CD4-positive, alpha-beta T cell (primary cell): ENCODE results near the gene BEST3. TPM values are rescaled to one million over a fixed set of nuclear protein-coding genes. Genes with fewer than 3 reads are reported as not detected.
"Not testable (repeated sequence)": the region's sequence is repeated elsewhere in the genome, so short reads cannot be mapped to it uniquely, and the experiment has no call there.

Source experiments
- ATAC-seq: fragments of 200-7000 bp; cut with Tn5 transposase; one replicate; pipeline ENCODE4 v1.10.0; 2022; ENCODE audit warnings: mild to moderate bottlenecking; ENCODE audit not compliant: poor library complexity
- CTCF ChIA-PET: fragments of 350-600 bp; sonication (Branson Sonifier 250); formaldehyde crosslinking; loops from one replicate; lab custom pipeline; 2021; ENCODE audit warnings: antibody characterized with exemption, inconsistent platforms; lab: Charles Lee
- POLR2A ChIA-PET: fragments of 350-600 bp; sonication (Branson Sonifier 250); formaldehyde crosslinking; loops from one replicate; lab custom pipeline; 2021; ENCODE audit warnings: antibody characterized with exemption, inconsistent platforms; lab: Charles Lee
- DNase-seq, 14 experiments: peaks; one replicate each; pipeline ENCODE4 v3.0.0-alpha.2; 2013 to 2020; ENCODE audit warnings: mixed read lengths in 2 of 14
- H3K27ac ChIP-seq, 2 donors: one replicate each; pipeline versions ENCODE4 v1.5.1 to v1.7.0; 2013; ENCODE audit warnings: low read length in 2 of 2, low read depth in 1 of 2, mild to moderate bottlenecking in 1 of 2
- H3K27me3 ChIP-seq, 2 experiments: 1 replicate in 1 of 2; 2 replicates in 1 of 2; pipeline versions ENCODE4 v1.6.1 to v1.7.0; 2013; ENCODE audit warnings: low read length in 2 of 2, control low read depth in 1 of 2, mild to moderate bottlenecking in 1 of 2, moderate library complexity in 1 of 2; ENCODE audit not compliant: insufficient read depth in 2 of 2, control insufficient read depth in 1 of 2
- H3K36me3 ChIP-seq: one replicate; pipeline ENCODE4 v1.6.1; 2013; ENCODE audit warnings: low read length, control low read depth; ENCODE audit not compliant: insufficient read depth
- H3K4me1 ChIP-seq: one replicate; pipeline ENCODE4 v1.6.1; 2013; ENCODE audit warnings: low read length, control low read depth; ENCODE audit not compliant: insufficient read depth
- H3K4me3 ChIP-seq: one replicate; pipeline ENCODE4 v1.5.1; 2013; ENCODE audit warnings: mild to moderate bottlenecking, low read length, moderate library complexity
- H3K9me3 ChIP-seq, 2 experiments: 1 replicate in 1 of 2; 2 replicates in 1 of 2; pipeline versions ENCODE4 v1.6.1 to v1.7.0; 2013; ENCODE audit warnings: low read length in 2 of 2, mild to moderate bottlenecking in 2 of 2, control low read depth in 1 of 2, moderate library complexity in 1 of 2; ENCODE audit not compliant: control insufficient read depth in 1 of 2, insufficient read depth in 1 of 2
- H3K27ac Mint-ChIP-seq: one replicate; pipeline ENCODE4 v1.8.0; 2020; ENCODE audit warnings: mixed read lengths
- H3K27me3 Mint-ChIP-seq: one replicate; pipeline ENCODE4 v1.8.0; 2021; ENCODE audit warnings: mixed read lengths
- H3K36me3 Mint-ChIP-seq: one replicate; pipeline ENCODE4 v1.8.0; 2021; ENCODE audit warnings: low read depth, mixed read lengths
- H3K4me1 Mint-ChIP-seq: one replicate; pipeline ENCODE4 v1.8.0; 2021; ENCODE audit warnings: low read depth, mixed read lengths
- H3K4me3 Mint-ChIP-seq: one replicate; pipeline ENCODE4 v1.8.0; 2020; ENCODE audit warnings: mild to moderate bottlenecking, mixed read lengths
- H3K9me3 Mint-ChIP-seq: one replicate; pipeline ENCODE4 v1.8.0; 2020; ENCODE audit warnings: mixed read lengths
- CTCF ChIP-seq: fragments of 200-600 bp; IDR thresholded peaks from one replicate; pipeline ENCODE4 v1.8.0; 2022; ENCODE audit warnings: antibody characterized with exemption, mild to moderate bottlenecking
- intact Hi-C, 2 experiments: fragments of 100-400 bp; cut with DNase I in 1 of 2; cut with micrococcal nuclease in 1 of 2; formaldehyde crosslinking; loops; one replicate each; pipeline versions ENCODE4 v1.15.1 to v1.9.0; 2023 to 2025; cut with DNase I, micrococcal nuclease
- total RNA-seq, 174 experiments: library from RNA in 2 of 174; stranded (reverse) in 2 of 174; gene quantifications; one replicate each; pipeline ENCODE4 v1.2.3 and lab custom pipeline; 2021 to 2026

Gene BEST3
- total RNA-seq, 2 experiments from 2014 or later, result not detected

DNA sequence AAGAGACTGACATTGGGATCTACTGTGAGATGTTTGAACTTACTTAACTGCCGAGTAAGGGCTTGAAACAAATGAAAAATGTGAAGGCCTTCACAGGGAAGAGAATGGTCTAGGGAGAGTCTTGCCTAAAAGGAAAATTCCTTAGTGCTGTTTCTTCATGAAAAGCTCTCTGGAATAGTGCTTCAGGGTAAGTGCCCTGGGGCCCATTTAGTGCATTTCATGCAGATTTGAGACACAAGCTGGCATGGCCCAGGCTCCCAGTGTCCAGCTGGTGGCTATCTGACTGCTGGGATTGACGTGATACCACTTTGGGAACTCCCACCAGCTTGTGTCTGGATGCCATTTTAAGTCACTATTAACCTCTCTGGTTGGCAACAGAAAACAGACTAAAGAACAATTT, 26.9 kb downstream of the BEST3 start:
- Histone ChIP-seq H3K27me3 (no peaks in the 10 kb centered on the region), H3K4me3 (no peak overlapping the region), H3K9me3 (no peaks in the 10 kb centered on the region), H3K4me1 (no peaks in the 10 kb centered on the region), H3K27ac (no peak overlapping the region), H3K36me3 (no peaks in the 10 kb centered on the region)
- Mint-ChIP-seq H3K27me3 (no peaks in the 10 kb centered on the region), H3K4me1 (no peaks in the 10 kb centered on the region), H3K4me3 (no peak overlapping the region), H3K9me3 (no peaks in the 10 kb centered on the region), H3K36me3 (no peaks in the 10 kb centered on the region), H3K27ac (no peak overlapping the region)
- intact Hi-C loops, result no loop called here
- DNase-seq (no peak), ATAC-seq (no peak)
- ChIA-PET POLR2A (no interaction called here), CTCF (no interaction called here)
- TF ChIP-seq CTCF, result no peak

DNA sequence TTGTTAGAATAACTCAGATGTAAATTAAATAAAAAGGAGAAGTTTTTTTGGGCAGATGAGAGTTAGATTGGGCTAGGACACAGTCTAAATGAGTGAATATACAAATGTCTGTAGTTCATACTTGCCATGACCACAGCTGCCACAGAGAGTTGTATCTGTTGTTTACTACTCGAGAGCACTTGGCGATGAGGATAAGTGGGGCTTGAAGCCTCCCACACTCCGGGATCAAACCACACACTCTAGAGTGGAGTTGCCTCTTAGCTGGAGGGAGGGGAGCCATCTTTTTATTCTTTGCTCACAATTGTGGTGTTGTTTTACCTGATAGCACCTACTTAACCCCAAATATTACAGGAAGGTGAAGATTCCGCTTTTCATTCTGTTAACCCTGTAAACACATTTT, 27.5 kb downstream of the BEST3 start:
- ATAC-seq, result no peak
- no peak for TF ChIP-seq CTCF
- H3K4me1 Mint-ChIP-seq, result no peaks in the 10 kb centered on the region
- H3K27ac Mint-ChIP-seq, result no peak overlapping the region
- Histone ChIP-seq H3K4me1 (no peaks in the 10 kb centered on the region), H3K4me3 (no peak overlapping the region), H3K36me3 (no peaks in the 10 kb centered on the region), H3K27me3 (no peaks in the 10 kb centered on the region), H3K9me3 (no peaks in the 10 kb centered on the region), H3K27ac (no peak overlapping the region)
- no peak for DNase-seq
- ChIA-PET POLR2A (no interaction called here), CTCF (interaction anchor here (1.5 kb wide), 1 partner anchor 11 kb away, joined by 4 read pairs; no protein-coding TSS in a partner anchor)
- H3K36me3 Mint-ChIP-seq, result no peaks in the 10 kb centered on the region
- intact Hi-C loops, result no loop called here
- H3K9me3 Mint-ChIP-seq, result no peaks in the 10 kb centered on the region
- no peaks in the 10 kb centered on the region for H3K27me3 Mint-ChIP-seq
- no peak overlapping the region for H3K4me3 Mint-ChIP-seq

DNA sequence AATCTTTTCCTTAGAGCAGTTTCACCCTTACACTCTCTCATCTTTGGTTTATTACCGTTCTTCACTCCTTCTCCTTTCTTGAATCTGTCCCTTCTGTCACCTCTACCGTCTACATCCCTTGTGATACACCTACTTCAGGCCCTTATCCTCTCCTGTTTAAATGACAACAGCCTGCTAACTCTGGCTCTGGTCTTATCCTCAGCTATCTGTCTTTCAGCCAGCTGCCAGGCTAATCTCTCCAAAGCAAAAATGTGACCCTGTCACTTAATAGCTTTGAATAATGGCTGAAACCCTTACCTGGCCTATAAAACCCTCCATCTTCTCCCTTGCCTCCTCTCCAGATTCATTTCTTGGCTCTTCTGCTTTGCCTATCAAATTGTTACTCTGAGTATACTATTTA, 32.3 kb downstream of the BEST3 start:
- DNase-seq, result no peak
- Histone ChIP-seq H3K27ac (no peak overlapping the region), H3K4me3 (no peak overlapping the region), H3K27me3 (peaks cover 0 to under 1% of the 10 kb centered on the region in 2 experiments), H3K9me3 (no peaks in the 10 kb centered on the region), H3K36me3 (no peaks in the 10 kb centered on the region), H3K4me1 (no peaks in the 10 kb centered on the region)
- no peak overlapping the region for H3K4me3 Mint-ChIP-seq
- H3K27ac Mint-ChIP-seq, result no peak overlapping the region
- H3K36me3 Mint-ChIP-seq, result no peaks in the 10 kb centered on the region
- intact Hi-C loops, result no loop called here
- H3K27me3 Mint-ChIP-seq, result peaks cover 13% of the 10 kb centered on the region
- POLR2A ChIA-PET, result no interaction called here
- CTCF ChIA-PET, result no interaction called here
- TF ChIP-seq CTCF, result no peak
- no peaks in the 10 kb centered on the region for H3K9me3 Mint-ChIP-seq
- no peak for ATAC-seq
- H3K4me1 Mint-ChIP-seq, result no peaks in the 10 kb centered on the region

- H3K4me3 Mint-ChIP-seq, H3K4me3 ChIP-seq, H3K36me3 ChIP-seq, CTCF ChIA-PET, H3K36me3 Mint-ChIP-seq, POLR2A ChIA-PET, H3K27ac ChIP-seq, H3K9me3 ChIP-seq, intact Hi-C loops, H3K27ac Mint-ChIP-seq, H3K4me1 ChIP-seq, ATAC-seq, H3K4me1 Mint-ChIP-seq, DNase-seq, H3K27me3 ChIP-seq, H3K9me3 Mint-ChIP-seq: not testable (repeated sequence)
- H3K27me3 Mint-ChIP-seq, result peaks cover 15% of the 10 kb centered on the region
Observed at GRCh38 chr12:69664930-69665377, 34.1 kb downstream of the BEST3 start.
